GM23338 (cell line): Measurements from ENCODE around the gene FXYD2. TPM values are rescaled to one million over a fixed set of nuclear protein-coding genes. Genes with fewer than 3 reads are reported as not detected.

Source experiments
- ATAC-seq: fragments of 200-7000 bp; cut with Tn5 transposase; 3 replicates; pipeline ENCODE4 v1.9.1; 2020
- DNase-seq: peaks from one replicate; pipeline ENCODE4 v3.0.0-alpha.2; 2015; ENCODE audit warnings: low spot score
- H2AFZ ChIP-seq: fragments of 200-600 bp; sonication (generic); 2 replicates; pipeline ENCODE4 v1.8.0; 2016; ENCODE audit warnings: antibody characterized with exemption, mild to moderate bottlenecking, moderate library complexity
- H3F3A ChIP-seq: fragments of 200-600 bp; sonication (generic); replicated peaks from 2 replicates; pipeline ENCODE4 v1.8.0; 2017; ENCODE audit warnings: antibody characterized with exemption, mixed run types, low read depth
- H3K27ac ChIP-seq: fragments of 200-600 bp; sonication (generic); 2 replicates; pipeline ENCODE4 v1.6.1; 2016; ENCODE audit warnings: low read depth
- H3K27me3 ChIP-seq: fragments of 200-600 bp; sonication (generic); 2 replicates; pipeline ENCODE4 v1.8.0; 2016; ENCODE audit warnings: mild to moderate bottlenecking, mixed run types, moderate library complexity; ENCODE audit not compliant: insufficient read depth
- H3K36me3 ChIP-seq: fragments of 200-600 bp; sonication (generic); 2 replicates; pipeline ENCODE4 v1.8.0; 2016; ENCODE audit warnings: mild to moderate bottlenecking; ENCODE audit not compliant: insufficient read depth
- H3K4me1 ChIP-seq: fragments of 200-600 bp; sonication (generic); 2 replicates; pipeline ENCODE4 v1.8.0; 2016; ENCODE audit warnings: mild to moderate bottlenecking, moderate library complexity; ENCODE audit not compliant: insufficient read depth
- H3K4me2 ChIP-seq: fragments of 200-600 bp; sonication (generic); 2 replicates; pipeline ENCODE4 v1.7.1; 2017; ENCODE audit warnings: mixed run types
- H3K4me3 ChIP-seq: fragments of 200-600 bp; sonication (generic); 2 replicates; pipeline ENCODE4 v1.6.1; 2016; ENCODE audit warnings: mixed run types
- H3K79me2 ChIP-seq: fragments of 200-600 bp; sonication (generic); replicated peaks from 2 replicates; pipeline ENCODE4 v1.8.0; 2017; ENCODE audit warnings: mild to moderate bottlenecking; ENCODE audit not compliant: insufficient read depth
- H3K9me2 ChIP-seq: fragments of 200-600 bp; sonication (generic); 2 replicates; pipeline ENCODE4 v1.8.0; 2017; ENCODE audit not compliant: insufficient read depth
- H4K20me1 ChIP-seq: fragments of 200-600 bp; sonication (generic); replicated peaks from 2 replicates; pipeline ENCODE4 v1.8.0; 2017; ENCODE audit warnings: mild to moderate bottlenecking; ENCODE audit not compliant: insufficient read depth
- H3K27ac Mint-ChIP-seq: 2 replicates; pipeline ENCODE4 v1.8.0; 2020; ENCODE audit warnings: inconsistent platforms, mild to moderate bottlenecking, moderate library complexity, mixed read lengths
- H3K27me3 Mint-ChIP-seq: 3 replicates; pipeline ENCODE4 v1.8.0; 2022; ENCODE audit warnings: low read depth, mild to moderate bottlenecking, moderate library complexity, mixed read lengths, inconsistent platforms; ENCODE audit not compliant: insufficient read depth, poor library complexity
- H3K36me3 Mint-ChIP-seq: 3 replicates; pipeline ENCODE4 v1.8.0; 2021; ENCODE audit warnings: low read depth, mild to moderate bottlenecking, inconsistent platforms, moderate library complexity, mixed read lengths
- H3K4me1 Mint-ChIP-seq: 3 replicates; pipeline ENCODE4 v1.8.0; 2020; ENCODE audit warnings: mild to moderate bottlenecking, inconsistent platforms, mixed read lengths
- H3K4me3 Mint-ChIP-seq: 3 replicates; pipeline ENCODE4 v1.8.0; 2021; ENCODE audit warnings: moderate library complexity, mild to moderate bottlenecking, inconsistent platforms, mixed read lengths
- H3K9me3 Mint-ChIP-seq: 3 replicates; pipeline ENCODE4 v1.8.0; 2020; ENCODE audit warnings: moderate library complexity, mild to moderate bottlenecking, inconsistent platforms, mixed read lengths
- CREB1 ChIP-seq: fragments of 250-450 bp; sonication (Bioruptor Pico); IDR thresholded peaks from 2 replicates; pipeline ENCODE4 v1.5.0; 2020; ENCODE audit warnings: low read depth, mild to moderate bottlenecking, moderate library complexity
- CTCF ChIP-seq, 2 experiments: fragments of 200-600 bp in 1 of 2; sonication (generic) in 1 of 2; conservative IDR thresholded peaks; 2 replicates each; pipeline versions ENCODE4 v1.5.1 to v1.6.1; 2016 to 2017; ENCODE audit warnings: antibody characterized with exemption in 2 of 2, low read depth in 2 of 2, mild to moderate bottlenecking in 2 of 2, moderate library complexity in 1 of 2
- ETS1 ChIP-seq: IDR thresholded peaks from 2 replicates; pipeline ENCODE4 v1.6.1; 2016; ENCODE audit warnings: antibody characterized with exemption
- EZH2 ChIP-seq: fragments of 200-600 bp; sonication (generic); IDR thresholded peaks from one replicate; pipeline ENCODE4 v1.8.0; 2017; ENCODE audit warnings: antibody characterized with exemption, mild to moderate bottlenecking, low read depth; ENCODE audit not compliant: unreplicated experiment
- EZH2phosphoT487 ChIP-seq: fragments of 200-600 bp; sonication (generic); IDR thresholded peaks from one replicate; pipeline ENCODE4 v1.8.1; 2018; ENCODE audit warnings: antibody characterized with exemption; ENCODE audit not compliant: unreplicated experiment
- JUNB ChIP-seq: IDR thresholded peaks from one replicate; pipeline ENCODE4 v1.6.1; 2016; ENCODE audit warnings: antibody characterized with exemption; ENCODE audit not compliant: unreplicated experiment
- NANOG ChIP-seq: IDR thresholded peaks from 2 replicates; pipeline ENCODE4 v1.6.1; 2016; ENCODE audit warnings: antibody characterized with exemption, borderline replicate concordance
- POLR2AphosphoS5 ChIP-seq: IDR thresholded peaks from 2 replicates; pipeline ENCODE4 v1.6.1; 2016; ENCODE audit warnings: antibody characterized with exemption, low read depth
- REST ChIP-seq: IDR thresholded peaks from one replicate; pipeline ENCODE4 v1.6.1; 2018; ENCODE audit warnings: antibody characterized with exemption; ENCODE audit not compliant: unreplicated experiment
- STAT1 ChIP-seq: IDR thresholded peaks from one replicate; pipeline ENCODE4 v1.6.1; 2016; ENCODE audit warnings: antibody characterized with exemption; ENCODE audit not compliant: unreplicated experiment
- ZNF114 ChIP-seq: fragments of 250-450 bp; sonication (Bioruptor Pico); IDR thresholded peaks from 2 replicates; pipeline ENCODE4 v1.5.0; 2020; ENCODE audit warnings: mild to moderate bottlenecking, moderate library complexity
- ZNF331 ChIP-seq: fragments of 250-450 bp; sonication (Bioruptor Pico); IDR thresholded peaks from 2 replicates; pipeline ENCODE4 v1.5.0; 2020; ENCODE audit warnings: low read depth, mild to moderate bottlenecking, moderate library complexity
- ZNF462 ChIP-seq: fragments of 250-450 bp; sonication (Bioruptor Pico); IDR thresholded peaks from 2 replicates; pipeline ENCODE4 v1.5.0; 2020; ENCODE audit warnings: mild to moderate bottlenecking, moderate library complexity
- polyA plus RNA-seq: library from polyadenylated mRNA; unstranded; fragments of >200 nt; fragmentation: Nextera tagmentation; extraction: Ambion mirVana; gene quantifications from 2 replicates; pipeline ENCODE4 v1.2.1, GENCODE V29; 2016
- total RNA-seq: library from RNA; depleted of rRNA; stranded (reverse); fragments of >200 nt; shearing (Covaris generic); gene quantifications from 2 replicates; pipeline ENCODE4 v1.2.3, GENCODE V29; 2014

Gene FXYD2
- total and polyA plus RNA-seq, 2 experiments from 2014 or later: 0.59 to 1.4 TPM

- no peaks in the 10 kb centered on the region for H3K9me2 ChIP-seq
- peaks cover 15% of the 10 kb centered on the region for H4K20me1 ChIP-seq
- no peak for TF ChIP-seq REST
- no peak for TF ChIP-seq NANOG
- TF ChIP-seq JUNB: no peak
- no peak for TF ChIP-seq ZNF462
- TF ChIP-seq ZNF331: no peak
- TF ChIP-seq STAT1: no peak
- no peak for TF ChIP-seq CREB1 (CRISPR knock-in tag)
- TF ChIP-seq POLR2AphosphoS5: no peak
- TF ChIP-seq ZNF114: no peak
- no peak for TF ChIP-seq CTCF (conservative IDR thresholded peaks at IDR 0.05; ENCODE audit: low read depth in 2 of 2)
- no peak for TF ChIP-seq EZH2phosphoT487
- no peak for TF ChIP-seq EZH2
- TF ChIP-seq ETS1: no peak
- H3K27ac ChIP-seq: no peak overlapping the region
- DNase-seq: no peak
- H3K4me1 ChIP-seq: peaks cover 29% of the 10 kb centered on the region
- no peak for ATAC-seq
- no peak overlapping the region for H2AFZ ChIP-seq
- H3K79me2 ChIP-seq: peaks cover 29% of the 10 kb centered on the region
- no peaks in the 10 kb centered on the region for H3K27me3 ChIP-seq
- peaks cover 40% of the 10 kb centered on the region for H3K4me1 Mint-ChIP-seq
- H3K4me3 Mint-ChIP-seq: no peak overlapping the region
- H3K36me3 ChIP-seq: no peaks in the 10 kb centered on the region
- H3K4me3 ChIP-seq: no peak overlapping the region
- H3F3A ChIP-seq: no peaks in the 10 kb centered on the region
- no peaks in the 10 kb centered on the region for H3K9me3 Mint-ChIP-seq
- no peak overlapping the region for H3K27ac Mint-ChIP-seq
- no peaks in the 10 kb centered on the region for H3K27me3 Mint-ChIP-seq
- H3K36me3 Mint-ChIP-seq: no peaks in the 10 kb centered on the region
- peak overlapping the region; percentile 51; the same call in 1 of the 2 replicates for H3K4me2 ChIP-seq
Measured at GRCh38 chr11:117868088-117868487, 43.5 kb upstream of the FXYD2 start.
